Progenitor cell of endocrine pancreas (in vitro differentiated cells): ENCODE results near the gene TAGAP. TPM values are rescaled to one million over a fixed set of nuclear protein-coding genes. Genes with fewer than 3 reads are reported as not detected.

Experiments
- DNase-seq: peaks from one replicate; pipeline ENCODE4 v3.0.0; 2021; ENCODE audit warnings: low spot score; ENCODE audit not compliant: unreplicated experiment
- H3K27ac Mint-ChIP-seq: 2 replicates; pipeline ENCODE4 v1.8.0; 2021; ENCODE audit warnings: mild to moderate bottlenecking, moderate library complexity, mixed read lengths
- H3K27me3 Mint-ChIP-seq: 2 replicates; pipeline ENCODE4 v1.8.0; 2021; ENCODE audit warnings: mixed read lengths
- H3K36me3 Mint-ChIP-seq: 2 replicates; pipeline ENCODE4 v1.8.0; 2022; ENCODE audit warnings: mixed read lengths; ENCODE audit not compliant: insufficient read depth
- H3K4me1 Mint-ChIP-seq: 2 replicates; pipeline ENCODE4 v1.8.0; 2021; ENCODE audit warnings: low read depth, mixed read lengths
- H3K4me3 Mint-ChIP-seq: 2 replicates; pipeline ENCODE4 v1.8.0; 2021; ENCODE audit warnings: low read depth, mild to moderate bottlenecking, moderate library complexity, mixed read lengths
- H3K9me3 Mint-ChIP-seq: 2 replicates; pipeline ENCODE4 v1.8.0; 2021; ENCODE audit warnings: low read depth, mixed read lengths
- CTCF ChIP-seq: fragments of 200-600 bp; sonication (generic); IDR thresholded peaks from one replicate; pipeline ENCODE4 v1.5.0; 2021; ENCODE audit warnings: antibody characterized with exemption, mild to moderate bottlenecking; ENCODE audit not compliant: unreplicated experiment
- total RNA-seq: library from RNA; stranded (reverse); gene quantifications from 2 replicates; pipeline ENCODE4 v1.2.1, GENCODE V29; 2021

The TAGAP gene
- total RNA-seq, 1 donor from 2014 or later, result not detected

GRCh38 chr6:159089909-159090308 is 45.1 kb upstream of the TAGAP start:
- TF ChIP-seq CTCF, result no peak
- Mint-ChIP-seq H3K4me3 (no peak overlapping the region), H3K27me3 (peaks cover 8% of the 10 kb centered on the region), H3K9me3 (no peaks in the 10 kb centered on the region), H3K27ac (no peak overlapping the region), H3K4me1 (no peaks in the 10 kb centered on the region), H3K36me3 (no peaks in the 10 kb centered on the region)
- DNase-seq, result no peak

GRCh38 chr6:159089443-159089842 is 44.7 kb upstream of the TAGAP start:
- Mint-ChIP-seq H3K9me3 (no peaks in the 10 kb centered on the region), H3K4me3 (no peak overlapping the region), H3K36me3 (no peaks in the 10 kb centered on the region), H3K27me3 (peaks cover 8% of the 10 kb centered on the region), H3K27ac (no peak overlapping the region), H3K4me1 (no peaks in the 10 kb centered on the region)
- DNase-seq, result no peak
- no peak for TF ChIP-seq CTCF

GRCh38 chr6:159086033-159086618 is 41.3 kb upstream of the TAGAP start:
- no peaks in the 10 kb centered on the region for H3K36me3 Mint-ChIP-seq
- H3K4me1 Mint-ChIP-seq, result no peaks in the 10 kb centered on the region
- H3K9me3 Mint-ChIP-seq, result no peaks in the 10 kb centered on the region
- DNase-seq, result no peak
- no peak overlapping the region for H3K27ac Mint-ChIP-seq
- peaks cover 5% of the 10 kb centered on the region for H3K27me3 Mint-ChIP-seq
- TF ChIP-seq CTCF, result no peak
- no peak overlapping the region for H3K4me3 Mint-ChIP-seq

GRCh38 chr6:159085396-159085895 is 40.7 kb upstream of the TAGAP start:
- DNase-seq, result no peak
- Mint-ChIP-seq H3K27ac (no peak overlapping the region), H3K4me3 (no peak overlapping the region), H3K27me3 (no peaks in the 10 kb centered on the region), H3K4me1 (no peaks in the 10 kb centered on the region), H3K36me3 (no peaks in the 10 kb centered on the region), H3K9me3 (no peaks in the 10 kb centered on the region)
- no peak for TF ChIP-seq CTCF

- Mint-ChIP-seq H3K27me3 (no peaks in the 10 kb centered on the region), H3K4me1 (no peaks in the 10 kb centered on the region), H3K4me3 (no peak overlapping the region), H3K9me3 (no peaks in the 10 kb centered on the region), H3K27ac (no peak overlapping the region), H3K36me3 (no peaks in the 10 kb centered on the region)
- DNase-seq, result no peak
- TF ChIP-seq CTCF, result no peak
Observed at GRCh38 chr6:159084493-159085091, 39.8 kb upstream of the TAGAP start.
